Measurements from ENCODE around the gene DAD1.

Gene DAD1

DNA sequence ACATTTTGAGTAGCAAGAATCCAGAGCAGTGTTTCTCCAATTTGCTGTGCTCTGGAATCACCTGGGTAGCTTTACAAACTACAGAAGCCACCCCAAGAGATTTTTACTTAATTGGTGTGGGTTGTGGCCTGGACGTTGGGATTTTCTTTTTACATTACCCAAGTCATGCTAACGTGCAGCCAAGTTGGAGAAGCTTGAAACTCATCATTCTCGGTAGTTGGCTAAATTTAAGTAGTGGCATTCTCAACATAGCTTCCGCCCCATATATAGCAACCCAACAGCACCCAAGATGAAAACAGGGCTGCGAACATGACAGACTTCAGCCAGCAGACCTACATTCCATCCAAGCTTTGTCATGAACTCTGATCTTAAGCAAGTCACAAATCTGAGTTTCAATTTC is 25.0 kb downstream of the DAD1 start:
- Histone ChIP-seq H3K4me1 (ENCODE audit: control insufficient read depth in 2 of 2, insufficient read depth in 1 of 2, low read depth in 1 of 2, low read length in 2 of 2) (peaks cover 8 to 16% of the 10 kb centered on the region in 2 donors), H2AFZ (ENCODE audit: low read length) (no peak overlapping the region), H2BK15ac (ENCODE audit: low read length) (no peak overlapping the region), H3K4me3 (ENCODE audit: low read length in 2 of 2) (no peak overlapping the region), H3K36me3 (replicated peaks in 1 of 2; ENCODE audit: control insufficient read depth in 2 of 2, insufficient read depth in 2 of 2, low read length in 2 of 2) (peaks cover 6 to 60% of the 10 kb centered on the region in 2 donors), H3K18ac (ENCODE audit: low read length) (no peak overlapping the region), H2BK12ac (ENCODE audit: low read length) (no peak overlapping the region), H3K27me3 (ENCODE audit: control insufficient read depth in 3 of 3, insufficient read depth in 3 of 3, low read depth in 1 of 3, low read length in 3 of 3) (no peaks in the 10 kb centered on the region), H4K91ac (ENCODE audit: low read depth, low read length, poor library complexity) (no peak overlapping the region), H2BK120ac (ENCODE audit: low read depth, low read length) (no peak overlapping the region), H3K9me3 (replicated peaks in 1 of 2; ENCODE audit: control insufficient read depth in 2 of 2, insufficient read depth in 1 of 2, low read depth in 1 of 2, low read length in 2 of 2) (no peaks in the 10 kb centered on the region), H3K4ac (ENCODE audit: low read length) (no peak overlapping the region), H3K9ac (ENCODE audit: low read depth, low read length, poor library complexity) (no peak overlapping the region), H2AK5ac (ENCODE audit: low read depth, low read length) (no peak overlapping the region), H3K23ac (ENCODE audit: low read depth, low read length, poor library complexity) (no peak overlapping the region), H3K79me1 (ENCODE audit: low read depth, low read length) (no peaks in the 10 kb centered on the region), H3K14ac (ENCODE audit: low read length) (no peak overlapping the region), H2BK5ac (ENCODE audit: low read length) (no peak overlapping the region), H4K8ac (ENCODE audit: low read depth, low read length) (no peak overlapping the region), H3K4me2 (ENCODE audit: insufficient read depth, low read length, poor library complexity, severe bottlenecking) (no peak overlapping the region), H3K27ac (replicated peaks; ENCODE audit: low read length) (no peak overlapping the region)
- DNase-seq (ENCODE audit: low spot score) = no peak
- no CpG with 5 or more reads among the region's 5 CpGs for WGBS, 2 donors (ENCODE audit: extremely low coverage in 2 of 2, insufficient read length in 2 of 2, insufficient replicate concordance in 1 of 2)

DNA sequence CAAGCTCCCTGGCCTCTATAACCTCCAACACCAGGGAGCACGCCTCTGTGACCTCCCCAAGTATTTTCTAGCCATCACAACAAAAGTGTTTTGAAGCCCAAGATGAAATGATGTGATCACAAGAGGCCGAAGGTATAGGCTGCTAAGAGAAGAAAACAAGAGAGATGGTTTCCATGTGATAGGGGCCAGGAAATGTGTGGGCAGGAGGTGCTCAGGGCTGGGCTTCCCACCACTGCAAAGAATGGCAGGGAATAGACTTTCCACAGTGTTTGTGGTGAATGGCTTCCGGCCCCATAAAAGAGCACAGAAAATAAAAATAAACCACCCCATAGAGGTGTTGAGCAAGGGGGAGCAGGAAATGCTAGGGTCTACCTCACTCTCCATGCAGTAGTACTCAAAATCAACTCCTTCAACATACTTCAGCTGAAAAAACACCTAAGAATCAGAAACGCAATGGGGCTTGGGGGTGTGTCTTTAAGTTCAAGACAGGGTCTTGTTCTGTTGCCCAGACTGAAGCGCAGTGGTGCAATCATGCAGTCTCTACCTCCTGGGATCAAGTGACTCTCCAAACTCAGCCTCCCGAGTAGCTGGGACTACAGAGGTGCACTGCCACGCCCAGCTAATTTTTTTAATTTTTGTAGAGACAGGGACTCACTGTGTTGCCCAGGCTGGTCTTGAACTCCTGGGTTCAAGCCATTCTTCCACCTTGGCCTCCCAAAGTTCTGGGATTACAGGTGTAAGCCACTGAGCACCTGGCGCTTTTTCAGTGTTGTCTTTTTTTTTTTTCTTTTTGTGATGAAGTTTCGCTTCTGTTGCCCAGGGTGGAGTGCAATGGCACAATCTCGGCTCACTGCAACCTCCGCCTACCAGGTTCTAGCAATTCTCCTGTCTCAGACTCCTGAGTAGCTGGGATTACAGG is 27.1 kb downstream of the DAD1 start:
- Histone ChIP-seq H2AFZ (ENCODE audit: low read length) (no peak overlapping the region), H2BK5ac (ENCODE audit: low read length) (no peak overlapping the region), H2BK12ac (ENCODE audit: low read length) (no peak overlapping the region), H2AK5ac (ENCODE audit: low read depth, low read length) (no peak overlapping the region), H3K27me3 (ENCODE audit: control insufficient read depth in 3 of 3, insufficient read depth in 3 of 3, low read depth in 1 of 3, low read length in 3 of 3) (no peaks in the 10 kb centered on the region), H3K9ac (ENCODE audit: low read depth, low read length, poor library complexity) (no peak overlapping the region), H3K18ac (ENCODE audit: low read length) (no peak overlapping the region), H3K9me3 (replicated peaks in 1 of 2; ENCODE audit: control insufficient read depth in 2 of 2, insufficient read depth in 1 of 2, low read depth in 1 of 2, low read length in 2 of 2) (no peaks in the 10 kb centered on the region), H3K79me1 (ENCODE audit: low read depth, low read length) (no peaks in the 10 kb centered on the region), H3K14ac (ENCODE audit: low read length) (no peak overlapping the region), H4K8ac (ENCODE audit: low read depth, low read length) (no peak overlapping the region), H2BK120ac (ENCODE audit: low read depth, low read length) (no peak overlapping the region), H2BK15ac (ENCODE audit: low read length) (no peak overlapping the region), H4K91ac (ENCODE audit: low read depth, low read length, poor library complexity) (no peak overlapping the region), H3K4me2 (ENCODE audit: insufficient read depth, low read length, poor library complexity, severe bottlenecking) (no peak overlapping the region), H3K4me1 (ENCODE audit: control insufficient read depth in 2 of 2, insufficient read depth in 1 of 2, low read depth in 1 of 2, low read length in 2 of 2) (peaks cover 11 to 24% of the 10 kb centered on the region in 2 donors), H3K36me3 (replicated peaks in 1 of 2; ENCODE audit: control insufficient read depth in 2 of 2, insufficient read depth in 2 of 2, low read length in 2 of 2) (peaks cover 6 to 40% of the 10 kb centered on the region in 2 donors), H3K23ac (ENCODE audit: low read depth, low read length, poor library complexity) (no peak overlapping the region), H3K4me3 (ENCODE audit: low read length in 2 of 2) (no peak overlapping the region), H3K4ac (ENCODE audit: low read length) (no peak overlapping the region), H3K27ac (replicated peaks; ENCODE audit: low read length) (no peak overlapping the region)
- DNase-seq (ENCODE audit: low spot score) = no peak
- no CpG with 5 or more reads among the region's 11 CpGs for WGBS, 2 donors (ENCODE audit: extremely low coverage in 2 of 2, insufficient read length in 2 of 2, insufficient replicate concordance in 1 of 2)

DNA sequence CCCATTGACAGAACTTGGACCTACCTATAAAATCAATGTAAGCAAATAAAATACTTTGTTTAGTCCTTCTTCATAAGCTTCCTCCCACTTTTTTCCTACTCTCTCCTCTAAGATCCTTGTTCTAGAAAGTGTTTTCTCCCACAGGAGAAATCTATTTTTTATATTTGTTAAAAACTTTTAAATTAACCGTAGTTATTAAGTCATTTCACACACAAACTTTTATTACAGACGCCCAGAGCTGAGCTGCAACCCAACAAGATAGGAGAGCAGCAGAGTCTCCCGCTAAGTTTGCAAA is 27.7 kb downstream of the DAD1 start:
- Histone ChIP-seq H3K36me3 (replicated peaks in 1 of 2; ENCODE audit: control insufficient read depth in 2 of 2, insufficient read depth in 2 of 2, low read length in 2 of 2) (peaks cover 6 to 34% of the 10 kb centered on the region in 2 donors), H3K18ac (ENCODE audit: low read length) (no peak overlapping the region), H3K79me1 (ENCODE audit: low read depth, low read length) (peaks cover 3% of the 10 kb centered on the region), H3K27ac (replicated peaks; ENCODE audit: low read length) (no peak overlapping the region), H2BK5ac (ENCODE audit: low read length) (no peak overlapping the region), H3K4me3 (ENCODE audit: low read length in 2 of 2) (no peak overlapping the region), H3K27me3 (ENCODE audit: control insufficient read depth in 3 of 3, insufficient read depth in 3 of 3, low read depth in 1 of 3, low read length in 3 of 3) (no peaks in the 10 kb centered on the region), H3K14ac (ENCODE audit: low read length) (no peak overlapping the region), H2BK120ac (ENCODE audit: low read depth, low read length) (no peak overlapping the region), H2AFZ (ENCODE audit: low read length) (no peak overlapping the region), H3K4me2 (ENCODE audit: insufficient read depth, low read length, poor library complexity, severe bottlenecking) (no peak overlapping the region), H4K91ac (ENCODE audit: low read depth, low read length, poor library complexity) (no peak overlapping the region), H2BK15ac (ENCODE audit: low read length) (no peak overlapping the region), H4K8ac (ENCODE audit: low read depth, low read length) (no peak overlapping the region), H3K4ac (ENCODE audit: low read length) (no peak overlapping the region), H2BK12ac (ENCODE audit: low read length) (no peak overlapping the region), H3K9me3 (replicated peaks in 1 of 2; ENCODE audit: control insufficient read depth in 2 of 2, insufficient read depth in 1 of 2, low read depth in 1 of 2, low read length in 2 of 2) (no peaks in the 10 kb centered on the region), H3K9ac (ENCODE audit: low read depth, low read length, poor library complexity) (no peak overlapping the region), H3K4me1 (ENCODE audit: control insufficient read depth in 2 of 2, insufficient read depth in 1 of 2, low read depth in 1 of 2, low read length in 2 of 2) (peaks cover 11 to 27% of the 10 kb centered on the region in 2 donors), H3K23ac (ENCODE audit: low read depth, low read length, poor library complexity) (no peak overlapping the region), H2AK5ac (ENCODE audit: low read depth, low read length) (no peak overlapping the region)
- DNase-seq (ENCODE audit: low spot score) = no peak
- WGBS, 2 donors (ENCODE audit: extremely low coverage in 2 of 2, insufficient read length in 2 of 2, insufficient replicate concordance in 1 of 2) = no CpG with 5 or more reads among the region's 3 CpGs

DNA sequence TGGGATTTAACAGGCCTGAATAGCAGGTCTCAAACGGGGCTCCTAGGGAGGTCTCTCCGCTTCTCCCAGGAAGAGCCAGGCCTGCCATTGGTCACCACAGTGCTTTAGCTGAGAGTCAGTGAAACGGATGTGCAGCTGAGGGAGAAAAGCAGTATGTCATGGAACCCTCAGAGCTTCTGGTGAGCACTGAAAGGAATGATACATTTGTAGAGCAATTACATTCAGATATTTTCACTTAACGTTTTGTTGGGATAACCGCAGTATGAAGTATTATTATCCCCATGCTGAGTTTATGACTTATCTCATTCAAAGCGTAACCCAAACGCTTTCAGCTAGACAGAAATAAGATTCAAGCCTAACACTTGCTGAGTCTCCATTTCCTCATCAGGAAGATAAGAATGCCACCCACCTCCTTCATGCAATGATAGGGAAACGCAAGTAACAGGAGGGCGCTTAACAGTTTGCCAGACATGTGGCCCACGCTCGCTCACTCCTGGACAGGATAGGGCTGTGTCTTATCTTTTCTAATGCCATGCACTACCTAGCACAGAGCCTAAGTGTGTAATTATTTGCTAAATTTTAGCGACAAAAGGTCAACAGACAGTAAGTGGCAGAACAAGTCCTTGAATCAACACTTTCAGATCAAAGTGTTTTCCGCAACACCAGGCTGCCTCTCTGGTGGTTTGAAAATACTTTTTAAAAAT is 28.2 kb downstream of the DAD1 start:
- no peak overlapping the region for H3K14ac ChIP-seq (ENCODE audit: low read length)
- no CpG with 5 or more reads among the region's 13 CpGs for WGBS, 2 donors (ENCODE audit: extremely low coverage in 2 of 2, insufficient read length in 2 of 2, insufficient replicate concordance in 1 of 2)
- H3K79me1 ChIP-seq (ENCODE audit: low read depth, low read length) = peaks cover 3% of the 10 kb centered on the region
- no peak overlapping the region for H3K4me2 ChIP-seq (ENCODE audit: insufficient read depth, low read length, poor library complexity, severe bottlenecking)
- H2BK15ac ChIP-seq (ENCODE audit: low read length) = no peak overlapping the region
- DNase-seq (ENCODE audit: low spot score) = no peak
- no peak overlapping the region for H4K91ac ChIP-seq (ENCODE audit: low read depth, low read length, poor library complexity)
- peaks cover 5 to 29% of the 10 kb centered on the region in 2 donors for H3K36me3 ChIP-seq (replicated peaks in 1 of 2; ENCODE audit: control insufficient read depth in 2 of 2, insufficient read depth in 2 of 2, low read length in 2 of 2)
- no peak overlapping the region for H2BK120ac ChIP-seq (ENCODE audit: low read depth, low read length)
- H3K4me1 ChIP-seq (ENCODE audit: control insufficient read depth in 2 of 2, insufficient read depth in 1 of 2, low read depth in 1 of 2, low read length in 2 of 2) = peaks cover 11 to 27% of the 10 kb centered on the region in 2 donors
- no peaks in the 10 kb centered on the region for H3K27me3 ChIP-seq (ENCODE audit: control insufficient read depth in 3 of 3, insufficient read depth in 3 of 3, low read depth in 1 of 3, low read length in 3 of 3)
- H3K23ac ChIP-seq (ENCODE audit: low read depth, low read length, poor library complexity) = no peak overlapping the region
- H3K9me3 ChIP-seq (replicated peaks in 1 of 2; ENCODE audit: control insufficient read depth in 2 of 2, insufficient read depth in 1 of 2, low read depth in 1 of 2, low read length in 2 of 2) = no peaks in the 10 kb centered on the region
- H3K9ac ChIP-seq (ENCODE audit: low read depth, low read length, poor library complexity) = no peak overlapping the region
- no peak overlapping the region for H3K4ac ChIP-seq (ENCODE audit: low read length)
- no peak overlapping the region for H2BK5ac ChIP-seq (ENCODE audit: low read length)
- no peak overlapping the region for H2AK5ac ChIP-seq (ENCODE audit: low read depth, low read length)
- H2BK12ac ChIP-seq (ENCODE audit: low read length) = no peak overlapping the region
- no peak overlapping the region for H2AFZ ChIP-seq (ENCODE audit: low read length)
- no peak overlapping the region for H3K27ac ChIP-seq (replicated peaks; ENCODE audit: low read length)
- H3K4me3 ChIP-seq (ENCODE audit: low read length in 2 of 2) = no peak overlapping the region
- H3K18ac ChIP-seq (ENCODE audit: low read length) = no peak overlapping the region
- no peak overlapping the region for H4K8ac ChIP-seq (ENCODE audit: low read depth, low read length)
